ENCODE measurements around the gene ITGAE.

Gene ITGAE

GRCh38 chr17:3669548-3669947, 131.4 kb downstream of the ITGAE start:
- no peak for TF ChIP-seq CTCF (IDR thresholded peaks at IDR 0.05; ENCODE audit: low read depth, low read length)
- peak overlapping the region; percentile 83 for H3K4me3 ChIP-seq (ENCODE audit: low read depth, low read length)

- TF ChIP-seq CTCF (IDR thresholded peaks at IDR 0.05; ENCODE audit: low read depth, low read length), result no peak
- H3K4me3 ChIP-seq (ENCODE audit: low read depth, low read length), result peak overlapping the region; percentile 83
These were observed 132.0 kb downstream of the ITGAE start for GRCh38 chr17:3669085-3669347.

- no peak for TF ChIP-seq CTCF (IDR thresholded peaks at IDR 0.05; ENCODE audit: low read depth, low read length)
- H3K4me3 ChIP-seq (ENCODE audit: low read depth, low read length), result peak within 1 kb of the TSS; percentile 83
These were observed 132.5 kb downstream of the ITGAE start, which contains the start of the genes EMC6 and TAX1BP3 for GRCh38 chr17:3668279-3669084. Gene EMC6 (plus strand): TSS chr17:3668812. CDS start chr17:3669147, 335 bp downstream. Gene TAX1BP3 (minus strand): TSS chr17:3668578. CDS start chr17:3668526, 52 bp downstream.

- TF ChIP-seq CTCF (IDR thresholded peaks at IDR 0.05; ENCODE audit: low read depth, low read length), result no peak
- peak overlapping the region; percentile 83 for H3K4me3 ChIP-seq (ENCODE audit: low read depth, low read length)
These were observed 133.4 kb downstream of the ITGAE start for GRCh38 chr17:3667366-3668278.

GRCh38 chr17:3666516-3666915, 134.5 kb downstream of the ITGAE start:
- peak overlapping the region; percentile 83 for H3K4me3 ChIP-seq (ENCODE audit: low read depth, low read length)
- TF ChIP-seq CTCF (IDR thresholded peaks at IDR 0.05; ENCODE audit: low read depth, low read length), result no peak

GRCh38 chr17:3665834-3666233, 135.2 kb downstream of the ITGAE start:
- H3K4me3 ChIP-seq (ENCODE audit: low read depth, low read length), result no peak overlapping the region
- TF ChIP-seq CTCF (IDR thresholded peaks at IDR 0.05; ENCODE audit: low read depth, low read length), result no peak

All from WI38 (cell line).